K562 (cell line): ENCODE data around the gene PITPNC1.

Source experiments
- PHF8 ChIP-seq: fragments of 200-600 bp; sonication (generic); IDR thresholded peaks from 2 replicates; pipeline ENCODE4 v1.6.1; 2012; ENCODE audit warnings: mixed run types, mild to moderate bottlenecking, inconsistent platforms, low read length, moderate library complexity, borderline replicate concordance
- POLR2A ChIP-seq: fragments of 450-650 bp; conservative IDR thresholded peaks from 2 replicates; pipeline ENCODE4 v1.6.1; 2016

DNA sequence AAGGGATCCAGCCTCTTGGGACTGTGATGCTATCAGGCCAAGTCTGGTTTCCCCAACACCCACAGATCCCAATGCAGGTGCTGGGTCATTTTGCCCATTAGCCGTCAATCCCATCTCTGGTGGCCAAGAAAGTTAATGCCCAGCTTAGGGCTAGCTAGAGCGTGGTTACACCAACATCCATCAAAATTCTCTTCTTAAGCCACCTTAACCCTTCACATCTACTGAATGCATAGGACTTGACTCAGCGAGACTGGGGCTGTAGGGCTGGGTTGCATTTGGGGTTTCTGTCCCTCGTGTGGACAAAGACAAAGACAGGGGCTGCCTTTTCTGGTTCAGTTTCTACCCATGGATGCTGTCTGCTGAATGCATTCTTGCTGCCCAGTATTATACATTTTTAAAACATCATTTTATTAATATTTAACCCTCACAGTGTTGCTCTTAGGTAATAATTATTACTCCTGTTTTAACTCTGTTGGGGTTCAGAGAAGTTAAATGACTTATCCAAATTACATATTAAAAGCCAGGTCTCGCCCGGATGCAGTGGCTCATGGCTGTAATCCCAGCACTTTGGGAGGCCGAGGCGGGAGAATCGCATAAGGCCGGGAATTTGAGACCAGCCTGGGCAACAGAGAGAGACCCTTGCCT lies 199.5 kb downstream of the PITPNC1 start:
- TF ChIP-seq POLR2A (no peak), PHF8 (no peak)
